SK-N-DZ (cell line): ENCODE results near the gene PHRF1.

Experiments used
- DNase-seq: peaks from one replicate; pipeline ENCODE4 v3.0.0-alpha.2; 2015; ENCODE audit warnings: low spot score

PHRF1 gene

GRCh38 chr11:595400-595799, 19.1 kb downstream of the PHRF1 start:
- no peak for DNase-seq

- no peak for DNase-seq
These were observed 20.1 kb downstream of the PHRF1 start for GRCh38 chr11:596374-596773.

DNA sequence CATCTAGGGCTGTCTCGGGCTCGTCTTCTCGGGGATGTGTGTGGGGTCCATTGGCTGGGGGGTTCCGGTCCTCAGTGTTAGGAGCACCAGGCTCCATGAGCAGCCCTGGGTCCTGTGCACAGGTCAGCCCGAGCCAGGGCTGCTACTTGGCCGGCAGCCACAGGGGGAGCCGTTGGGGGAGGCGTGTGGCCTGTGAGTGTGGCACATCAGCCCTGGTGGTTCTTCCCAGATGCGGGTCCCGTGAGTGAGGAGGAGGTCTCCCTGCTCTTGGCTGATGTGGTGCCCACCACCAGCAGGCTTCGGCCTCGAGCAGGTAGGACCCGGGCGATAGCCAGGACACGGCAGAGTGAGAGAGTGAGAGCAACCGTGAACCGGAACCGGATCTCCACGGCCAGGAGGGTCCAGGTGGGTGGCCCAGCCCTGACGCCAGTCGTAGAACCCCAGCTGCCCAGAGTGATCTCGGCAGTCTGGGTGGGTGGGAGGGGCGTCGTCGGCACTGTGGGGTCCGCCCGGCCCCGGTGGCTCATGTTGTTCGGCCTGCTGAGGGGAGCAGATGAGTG, 21.0 kb downstream of the PHRF1 start:
- no peak for DNase-seq

DNA sequence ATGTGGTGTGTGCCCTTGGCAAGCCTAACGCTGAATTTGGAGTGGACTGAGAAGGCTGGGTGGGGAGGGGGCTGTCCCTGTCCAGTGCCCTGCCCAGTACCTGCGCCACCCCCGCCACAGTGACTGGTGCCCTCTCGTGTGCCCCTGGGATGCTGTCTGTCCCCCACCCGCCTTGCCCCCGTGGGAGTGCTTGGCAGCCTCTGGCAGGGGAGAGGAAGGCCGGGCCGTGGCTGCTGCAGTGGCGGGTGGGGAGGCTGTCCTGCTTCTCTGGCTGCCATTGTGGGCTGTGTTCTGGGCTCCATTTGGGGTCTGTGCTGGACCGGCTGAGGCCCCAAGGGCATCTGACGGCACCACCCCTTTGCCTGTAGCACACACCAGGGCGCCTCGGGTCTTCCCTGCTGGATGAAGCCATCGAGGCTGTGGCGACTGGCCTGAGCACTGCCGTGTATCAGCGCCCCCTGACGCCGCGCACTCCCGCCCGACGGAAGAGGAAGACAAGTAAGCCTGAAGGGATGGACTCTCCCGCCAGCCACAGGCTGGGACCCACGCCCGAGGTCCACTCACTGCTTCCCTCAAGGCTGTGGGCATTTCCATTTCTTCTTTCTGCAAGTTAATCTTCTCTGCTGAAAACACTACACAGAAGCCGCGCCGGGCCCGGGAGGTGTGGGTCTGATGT, 21.9 kb downstream of the PHRF1 start:
- DNase-seq: no peak

GRCh38 chr11:601573-602245, 25.4 kb downstream of the PHRF1 start:
- no peak for DNase-seq

GRCh38 chr11:603154-603553, 26.9 kb downstream of the PHRF1 start:
- DNase-seq: no peak

DNA sequence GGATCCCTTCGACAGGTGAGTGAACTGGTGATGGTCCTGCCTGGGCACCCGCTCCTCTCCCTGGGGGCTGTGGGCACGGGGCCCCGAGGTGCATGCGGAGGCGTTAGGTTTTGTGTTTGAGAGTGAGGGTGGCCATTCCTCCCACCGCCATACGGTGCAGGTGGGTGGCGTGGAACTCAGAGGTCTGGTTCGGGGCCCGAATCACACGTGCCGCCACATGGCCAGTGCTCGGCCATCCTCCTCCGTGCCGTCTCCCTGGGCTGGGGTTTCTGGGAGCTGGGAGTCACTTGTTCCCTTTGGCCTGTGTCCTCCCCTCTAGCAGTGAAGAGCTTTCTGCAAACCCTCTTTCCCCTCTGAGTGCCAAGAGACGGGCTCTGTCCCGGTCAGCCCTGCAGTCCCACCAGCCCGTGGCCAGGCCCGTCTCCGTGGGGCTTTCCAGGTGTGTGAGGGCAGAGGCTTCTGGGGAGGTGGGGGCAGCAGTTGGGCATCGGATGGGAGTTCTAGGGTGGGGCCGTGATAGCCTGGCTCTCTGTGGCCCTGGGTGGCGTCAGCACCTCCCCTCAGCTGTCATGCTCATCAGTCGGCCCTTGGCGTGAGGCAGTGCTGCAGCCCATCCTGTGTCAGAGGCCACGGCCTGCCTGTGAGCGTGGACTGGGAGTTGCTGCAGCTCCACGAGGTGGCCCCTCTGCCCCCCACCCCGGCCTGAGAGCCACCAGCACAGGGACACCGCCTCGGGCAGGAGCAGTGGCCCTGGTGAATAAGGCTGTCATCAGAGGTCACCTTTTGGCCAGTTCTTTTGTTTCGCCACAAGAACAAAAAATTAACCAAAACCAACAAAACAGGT, 29.2 kb downstream of the PHRF1 start:
- DNase-seq: no peak

DNA sequence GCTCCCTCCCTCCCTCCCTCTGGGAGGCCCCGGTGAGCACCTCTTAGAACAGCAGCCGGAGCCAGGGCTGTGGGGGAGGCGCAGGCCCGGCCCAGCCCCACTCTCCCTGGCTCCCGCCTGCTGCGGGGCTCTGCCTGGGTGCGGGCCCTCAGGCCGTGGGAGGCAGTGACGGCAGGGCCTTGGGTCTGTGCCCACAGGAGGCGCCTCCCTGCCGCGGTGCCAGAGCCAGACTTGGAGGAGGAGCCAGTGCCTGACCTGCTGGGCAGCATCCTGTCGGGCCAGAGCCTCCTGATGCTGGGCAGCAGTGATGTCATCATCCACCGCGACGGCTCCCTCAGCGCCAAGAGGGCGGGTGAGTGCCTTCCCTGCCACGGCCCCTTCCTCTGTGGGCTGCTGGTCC, 30.0 kb downstream of the PHRF1 start:
- DNase-seq: no peak

- no peak for DNase-seq
These were observed 30.9 kb downstream of the PHRF1 start for GRCh38 chr11:607020-607780.

DNA sequence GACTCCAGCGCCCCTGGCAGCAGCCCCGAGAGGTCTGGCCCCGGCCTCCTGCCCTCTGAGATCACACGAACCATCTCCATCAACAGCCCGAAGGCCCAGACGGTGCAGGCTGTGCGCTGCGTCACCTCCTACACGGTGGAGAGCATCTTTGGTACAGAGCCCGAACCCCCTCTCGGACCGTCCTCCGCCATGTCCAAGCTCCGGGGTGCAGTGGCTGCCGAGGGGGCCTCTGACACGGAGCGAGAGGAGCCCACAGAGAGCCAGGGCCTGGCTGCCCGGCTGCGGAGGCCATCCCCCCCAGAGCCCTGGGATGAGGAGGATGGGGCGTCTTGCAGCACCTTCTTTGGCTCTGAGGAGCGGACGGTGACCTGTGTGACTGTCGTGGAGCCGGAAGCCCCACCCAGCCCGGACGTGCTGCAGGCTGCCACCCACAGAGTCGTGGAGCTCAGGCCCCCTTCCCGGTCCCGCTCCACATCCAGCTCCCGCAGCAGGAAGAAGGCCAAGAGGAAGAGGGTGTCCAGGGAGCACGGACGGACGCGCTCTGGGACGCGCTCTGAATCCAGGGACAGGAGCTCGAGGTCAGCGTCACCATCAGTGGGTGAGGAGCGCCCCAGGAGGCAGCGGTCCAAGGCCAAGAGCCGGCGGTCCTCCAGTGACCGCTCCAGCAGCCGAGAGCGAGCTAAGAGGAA, 31.8 kb downstream of the PHRF1 start:
- no peak for DNase-seq

DNA sequence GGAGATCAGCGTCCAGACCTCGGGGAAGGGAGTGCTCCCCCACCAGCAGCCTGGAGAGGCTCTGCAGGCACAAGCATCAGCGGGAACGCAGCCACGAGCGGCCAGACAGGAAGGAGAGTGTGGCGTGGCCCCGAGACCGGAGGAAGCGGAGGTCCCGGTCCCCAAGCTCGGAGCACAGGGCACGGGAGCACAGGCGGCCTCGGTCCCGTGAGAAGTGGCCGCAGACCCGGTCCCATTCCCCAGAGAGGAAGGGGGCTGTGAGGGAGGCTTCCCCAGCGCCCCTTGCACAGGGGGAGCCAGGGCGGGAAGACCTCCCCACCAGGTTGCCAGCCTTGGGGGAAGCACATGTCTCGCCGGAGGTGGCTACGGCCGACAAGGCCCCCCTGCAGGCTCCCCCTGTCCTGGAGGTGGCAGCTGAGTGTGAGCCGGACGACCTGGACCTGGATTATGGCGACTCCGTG, 32.6 kb downstream of the PHRF1 start:
- no peak for DNase-seq

GRCh38 chr11:609341-609811, 33.1 kb downstream of the PHRF1 start:
- DNase-seq: no peak

GRCh38 chr11:610146-610801, 34.0 kb downstream of the PHRF1 start:
- DNase-seq: no peak

DNA sequence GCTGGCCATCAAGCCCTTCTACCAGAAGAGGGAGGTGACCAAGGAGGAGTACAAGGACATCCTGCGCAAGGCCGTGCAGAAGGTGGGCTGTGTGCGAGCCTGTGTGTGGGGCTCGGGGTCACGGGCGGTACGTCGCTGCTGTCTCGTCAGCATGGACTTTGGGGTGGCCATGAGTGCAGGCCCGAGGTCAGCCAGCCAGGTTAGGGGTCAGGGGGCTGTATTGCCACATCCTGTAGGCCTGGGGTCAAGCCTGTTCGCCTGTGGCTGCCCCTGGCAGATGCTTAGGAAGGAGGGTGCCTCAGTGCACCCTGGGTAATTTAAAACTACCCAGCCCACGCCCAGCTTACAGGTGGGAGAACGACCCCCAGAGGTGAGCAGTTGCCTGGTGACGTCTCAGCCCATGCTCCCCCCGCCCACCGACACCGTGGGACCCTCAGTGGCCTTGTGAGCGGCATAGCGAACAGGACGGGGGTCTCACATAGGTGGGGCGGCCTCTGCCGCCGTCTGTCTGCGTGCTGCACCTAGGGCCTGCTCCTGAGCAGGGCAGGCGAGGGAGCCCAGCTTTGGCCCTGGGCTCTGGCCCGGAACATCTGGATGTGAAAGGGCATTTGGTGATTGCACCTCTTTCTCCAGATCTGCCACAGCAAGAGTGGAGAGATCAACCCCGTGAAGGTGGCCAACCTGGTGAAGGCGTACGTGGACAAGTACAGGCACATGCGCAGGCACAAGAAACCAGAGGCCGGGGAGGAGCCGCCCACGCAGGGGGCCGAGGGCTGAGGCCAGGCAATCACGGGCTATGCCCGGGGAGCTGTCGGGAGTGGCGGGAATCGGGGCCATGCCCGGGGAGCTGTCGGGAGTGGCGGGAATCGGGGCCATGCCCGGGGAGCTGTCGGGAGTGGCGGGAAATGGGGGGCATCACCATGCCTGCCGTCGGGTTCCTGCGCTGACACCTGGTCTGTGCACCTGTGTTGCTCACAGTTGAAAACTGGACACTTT, 35.0 kb downstream of the PHRF1 start:
- no peak for DNase-seq

DNA sequence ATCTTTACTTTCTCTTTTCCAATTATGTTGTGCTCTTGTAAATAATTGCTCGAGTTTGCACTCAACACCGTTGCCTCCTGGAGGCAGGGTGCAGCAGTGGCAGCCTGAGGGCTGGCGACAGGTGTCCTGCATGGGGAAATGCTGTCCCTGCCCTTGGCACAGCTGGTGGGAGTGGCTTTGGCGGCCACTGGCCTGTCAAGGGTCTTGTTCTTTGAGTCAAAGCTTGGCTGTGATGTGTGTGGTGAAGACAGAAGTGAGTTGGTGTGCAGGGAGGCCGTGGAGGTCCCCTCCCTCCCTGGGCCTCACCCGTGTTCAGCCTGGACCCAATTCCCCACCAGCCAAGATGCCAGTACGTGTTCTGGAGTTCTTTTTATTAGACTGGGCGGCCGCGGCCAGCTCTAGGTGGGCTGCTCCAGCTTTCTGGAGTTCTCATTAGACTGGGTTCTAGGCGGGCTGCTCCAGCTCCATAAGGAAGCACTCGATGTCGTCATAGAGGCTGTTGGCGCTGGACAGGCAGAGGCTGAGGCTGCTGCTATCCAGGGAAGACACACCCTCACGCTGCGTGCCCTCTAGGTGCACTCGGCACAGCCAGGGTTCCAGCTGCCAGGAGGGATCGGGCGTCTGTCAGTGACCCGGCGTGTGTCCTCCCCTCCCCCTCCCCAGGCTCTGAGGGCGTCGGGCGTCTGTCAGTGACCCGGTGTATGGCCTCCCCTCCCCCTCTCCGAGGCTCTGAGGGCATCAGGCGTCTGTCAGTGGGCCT, 36.1 kb downstream of the PHRF1 start:
- DNase-seq: no peak

DNA sequence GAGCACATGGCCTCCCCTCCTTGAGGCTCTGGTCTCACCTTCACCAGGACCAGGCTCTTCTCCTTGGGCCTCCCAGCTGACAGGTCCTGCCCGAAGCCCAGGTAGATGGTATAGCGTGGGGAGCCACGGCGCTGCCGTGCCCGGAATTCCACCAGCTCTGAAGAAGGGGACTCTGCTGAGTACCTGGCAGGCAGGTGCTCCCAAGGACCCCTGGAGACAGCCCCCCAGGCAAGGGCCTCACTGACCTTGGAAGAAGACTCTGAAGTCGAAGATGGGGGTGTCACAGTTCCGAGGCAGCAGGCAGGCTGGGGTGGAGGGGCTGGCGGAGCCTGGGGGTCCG, 36.7 kb downstream of the PHRF1 start:
- no peak for DNase-seq

DNA sequence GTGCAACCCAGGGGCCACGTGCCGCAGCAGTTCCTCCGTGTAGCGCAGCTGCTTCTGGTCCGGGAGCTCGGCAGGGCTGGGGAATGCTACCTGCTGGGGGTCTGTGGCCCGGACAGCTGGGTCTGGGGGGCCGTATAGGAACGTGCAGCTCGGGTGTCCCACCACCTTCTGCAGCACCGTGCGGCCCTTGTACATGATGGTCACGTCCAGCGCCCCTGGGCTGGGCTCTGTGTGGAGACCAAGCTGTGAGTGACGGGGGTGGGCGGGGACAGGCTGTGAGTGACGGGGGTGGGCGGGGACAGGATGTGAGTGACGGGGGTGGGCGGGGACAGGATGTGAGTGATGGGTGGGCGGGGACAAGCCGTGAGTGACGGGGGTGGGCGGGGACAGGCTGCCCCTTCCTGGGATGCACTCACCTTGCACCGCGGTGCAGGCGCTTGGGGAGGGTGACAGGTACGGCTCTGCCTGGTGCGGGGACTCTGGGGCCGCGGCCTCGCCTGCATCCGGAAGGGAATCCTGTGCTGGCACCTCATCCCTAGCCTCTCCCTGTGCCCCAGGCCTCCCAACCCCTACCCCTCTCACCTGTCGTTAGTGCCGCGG, 37.2 kb downstream of the PHRF1 start:
- no peak for DNase-seq
